ENCODE measurements around the gene MGAT4D. TPM values are rescaled to one million over a fixed set of nuclear protein-coding genes. Genes with fewer than 3 reads are reported as not detected.
"Not testable (repeated sequence)": the region's sequence is repeated elsewhere in the genome, so short reads cannot be mapped to it uniquely, and the experiment has no call there.

Gene MGAT4D
- total and polyA plus RNA-seq, 7 donors = not detected

- Histone ChIP-seq H3K4me1 (peaks cover 0 to 16% (median 13%) of the 10 kb centered on the region in 4 donors), H3K27me3 (no peaks in the 10 kb centered on the region), H3K36me3 (peaks cover 0 to 9% (median 2%) of the 10 kb centered on the region in 4 donors), H3K9me3 (no peaks in the 10 kb centered on the region), H3K4me3 (peak overlapping the region; percentile 84 to 95 (median 89)), H3K27ac (peak overlapping the region; percentile 88 to 92 (median 90))
- no peak for TF ChIP-seq CTCF (IDR thresholded peaks at IDR 0.05)
- TF ChIP-seq POLR2A (IDR thresholded peaks at IDR 0.05) = no peak
- no peak for TF ChIP-seq POLR2AphosphoS5 (IDR thresholded peaks at IDR 0.05)
- no peak for TF ChIP-seq EP300 (IDR thresholded peaks at IDR 0.05)
- no peak for DNase-seq
- intact Hi-C loops (cut with DNase I) = loop anchor here (5.0 kb wide), 3 partner anchors 151 to 614 kb away; partner anchors contain the start of gene SCOC
- WGBS, 2 donors = 9 to 19% methylated on average over 8 of the region's 8 CpGs
Observed at GRCh38 chr4:140523370-140523856, 25.3 kb upstream of the MGAT4D start.

GRCh38 chr4:140515423-140515822, 17.3 kb upstream of the MGAT4D start:
- Histone ChIP-seq H3K4me3 (no peak overlapping the region), H3K9me3 (no peaks in the 10 kb centered on the region), H3K27me3 (no peaks in the 10 kb centered on the region), H3K36me3 (no peaks in the 10 kb centered on the region), H3K27ac (no peak overlapping the region), H3K4me1 (no peaks in the 10 kb centered on the region)
- intact Hi-C loops (cut with DNase I) = no loop called here
- TF ChIP-seq CTCF (IDR thresholded peaks at IDR 0.05) = no peak
- TF ChIP-seq POLR2AphosphoS5 (IDR thresholded peaks at IDR 0.05) = no peak
- TF ChIP-seq POLR2A (IDR thresholded peaks at IDR 0.05) = no peak
- no peak for TF ChIP-seq EP300 (IDR thresholded peaks at IDR 0.05)
- WGBS, 2 donors = 61 to 76% methylated on average over 1 of the region's 1 CpG
- no peak for DNase-seq

GRCh38 chr4:140513765-140514164, 15.7 kb upstream of the MGAT4D start:
- H3K9me3 ChIP-seq; H3K27me3 ChIP-seq; H3K4me1 ChIP-seq; H3K4me3 ChIP-seq; H3K36me3 ChIP-seq; intact Hi-C loops (cut with DNase I); H3K27ac ChIP-seq; DNase-seq: not testable (repeated sequence)
- whole genome bisulfite sequencing, 2 donors = 82 to 89% methylated on average over 5 of the region's 5 CpGs

- intact Hi-C loops (cut with DNase I) = no loop called here
- Histone ChIP-seq H3K27ac (no peak overlapping the region), H3K27me3 (peaks cover 0 to 9% (median 0%) of the 10 kb centered on the region in 3 donors), H3K9me3 (no peaks in the 10 kb centered on the region), H3K4me3 (no peak overlapping the region), H3K4me1 (no peaks in the 10 kb centered on the region), H3K36me3 (no peaks in the 10 kb centered on the region)
- no peak for DNase-seq
- TF ChIP-seq POLR2A (IDR thresholded peaks at IDR 0.05) (no peak), POLR2AphosphoS5 (IDR thresholded peaks at IDR 0.05) (no peak), EP300 (IDR thresholded peaks at IDR 0.05) (no peak), CTCF (IDR thresholded peaks at IDR 0.05) (no peak)
Observed at GRCh38 chr4:140504261-140504660, 6.2 kb upstream of the MGAT4D start.

- intact Hi-C loops (cut with DNase I) = no loop called here
- no peak overlapping the region for H3K4me3 ChIP-seq
- no peak overlapping the region for H3K27ac ChIP-seq
- peaks cover 9 to 38% (median 30%) of the 10 kb centered on the region in 3 donors for H3K27me3 ChIP-seq
- peaks cover 0 to 8% (median 7%) of the 10 kb centered on the region in 4 donors for H3K4me1 ChIP-seq
- no peaks in the 10 kb centered on the region for H3K36me3 ChIP-seq
- TF ChIP-seq POLR2AphosphoS5 (IDR thresholded peaks at IDR 0.05) = no peak
- no peak for TF ChIP-seq POLR2A (IDR thresholded peaks at IDR 0.05)
- no peak for TF ChIP-seq EP300 (IDR thresholded peaks at IDR 0.05)
- no peak for TF ChIP-seq CTCF (IDR thresholded peaks at IDR 0.05)
- no peak for DNase-seq
- 90 to 94% methylated on average over 4 of the region's 4 CpGs for WGBS, 2 donors
- H3K9me3 ChIP-seq = no peaks in the 10 kb centered on the region
Observed at GRCh38 chr4:140499391-140499790, 1.3 kb upstream of the MGAT4D start.
